Fibroblast of the aortic adventitia (primary cell): Measurements from ENCODE around the gene FOXP1. TPM values are rescaled to one million over a fixed set of nuclear protein-coding genes. Genes with fewer than 3 reads are reported as not detected.

Experiments used
- DNase-seq: peaks from one replicate; pipeline ENCODE4 v3.0.0-alpha.2; 2010; ENCODE audit warnings: low read depth
- H3K4me3 ChIP-seq: 2 replicates; pipeline ENCODE4 v1.5.1; 2011; ENCODE audit warnings: low read depth, mild to moderate bottlenecking, control low read depth, low read length, moderate library complexity
- CTCF ChIP-seq: IDR thresholded peaks from 2 replicates; pipeline ENCODE4 v1.5.1; 2011; ENCODE audit warnings: mild to moderate bottlenecking, low read length, control low read depth, inconsistent platforms; ENCODE audit not compliant: insufficient read depth
- total RNA-seq: library from RNA; depleted of rRNA; stranded (reverse); fragments of >200 nt; gene quantifications from 2 replicates; pipeline ENCODE4 v1.2.3, GENCODE V29; 2012; ENCODE audit warnings: low replicate concordance

Gene FOXP1
- total RNA-seq, 1 donor: 115 TPM

- no peak for TF ChIP-seq CTCF
- DNase-seq: no peak
- H3K4me3 ChIP-seq: peak overlapping the region; percentile 11
Observed at GRCh38 chr3:71304247-71304646, 279.3 kb downstream of the FOXP1 start.

GRCh38 chr3:71303627-71304200 lies 279.8 kb downstream of the FOXP1 start:
- peak; percentile 22 for DNase-seq
- no peak for TF ChIP-seq CTCF
- peak overlapping the region; percentile 11 for H3K4me3 ChIP-seq

GRCh38 chr3:71302604-71303003 lies 280.9 kb downstream of the FOXP1 start:
- TF ChIP-seq CTCF: no peak
- no peak for DNase-seq
- no peak overlapping the region for H3K4me3 ChIP-seq

GRCh38 chr3:71300951-71301393 lies 282.6 kb downstream of the FOXP1 start:
- H3K4me3 ChIP-seq: no peak overlapping the region
- TF ChIP-seq CTCF: no peak
- DNase-seq: no peak

GRCh38 chr3:71299160-71299559 lies 284.4 kb downstream of the FOXP1 start:
- DNase-seq: no peak
- H3K4me3 ChIP-seq: no peak overlapping the region
- TF ChIP-seq CTCF: no peak

GRCh38 chr3:71294919-71295318 lies 288.6 kb downstream of the FOXP1 start:
- DNase-seq: no peak
- no peak overlapping the region for H3K4me3 ChIP-seq
- no peak for TF ChIP-seq CTCF

GRCh38 chr3:71290301-71290700 lies 293.2 kb downstream of the FOXP1 start:
- TF ChIP-seq CTCF: no peak
- no peak overlapping the region for H3K4me3 ChIP-seq
- DNase-seq: no peak
